D721Med (cell line): ENCODE data around the gene B3GLCT.
"Not testable (repeated sequence)": the region's sequence is repeated elsewhere in the genome, so short reads cannot be mapped to it uniquely, and the experiment has no call there.

ENCODE experiments used
- DNase-seq: peaks from one replicate; pipeline ENCODE4 v3.0.0; 2011; ENCODE audit warnings: low spot score; ENCODE audit not compliant: insufficient read length
- FAIRE-seq: peaks from 2 replicates; lab custom pipeline; 2011; peaks lifted over from hg19 to GRCh38; lab: Jason Lieb, UNC
- CTCF ChIP-seq: IDR thresholded peaks from 2 replicates; pipeline ENCODE4 v1.5.1; 2012; ENCODE audit warnings: mild to moderate bottlenecking, control low read depth; ENCODE audit not compliant: insufficient read depth; ENCODE audit errors: missing control alignments

Gene B3GLCT

DNA sequence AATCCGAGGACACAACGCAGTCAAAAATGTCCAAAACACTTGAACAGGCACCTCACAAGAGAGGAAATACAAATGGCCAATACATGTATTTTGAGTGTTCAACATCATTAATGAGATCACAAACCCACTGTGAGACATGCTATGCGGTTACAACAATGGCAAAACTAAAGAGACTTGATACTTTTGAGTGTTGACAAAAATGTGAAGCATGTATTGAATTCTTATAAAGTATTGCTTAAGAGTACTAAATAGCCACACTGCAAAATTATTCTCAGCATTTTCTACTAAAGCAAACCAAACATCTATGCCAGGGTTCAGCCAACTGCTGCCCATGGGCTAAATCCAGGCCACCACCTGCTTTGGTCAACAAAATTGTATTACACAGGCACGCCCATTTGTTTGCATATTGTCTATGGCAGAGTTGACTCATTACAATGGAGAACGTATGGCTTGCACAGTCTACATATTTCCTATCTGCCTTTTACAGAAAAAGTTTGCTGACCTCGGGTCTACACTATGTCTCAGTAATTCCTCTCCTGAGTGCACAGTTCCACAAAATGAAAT is 135.3 kb downstream of the B3GLCT start:
- FAIRE-seq (no peak), DNase-seq (no peak)
- TF ChIP-seq CTCF, result no peak

DNA sequence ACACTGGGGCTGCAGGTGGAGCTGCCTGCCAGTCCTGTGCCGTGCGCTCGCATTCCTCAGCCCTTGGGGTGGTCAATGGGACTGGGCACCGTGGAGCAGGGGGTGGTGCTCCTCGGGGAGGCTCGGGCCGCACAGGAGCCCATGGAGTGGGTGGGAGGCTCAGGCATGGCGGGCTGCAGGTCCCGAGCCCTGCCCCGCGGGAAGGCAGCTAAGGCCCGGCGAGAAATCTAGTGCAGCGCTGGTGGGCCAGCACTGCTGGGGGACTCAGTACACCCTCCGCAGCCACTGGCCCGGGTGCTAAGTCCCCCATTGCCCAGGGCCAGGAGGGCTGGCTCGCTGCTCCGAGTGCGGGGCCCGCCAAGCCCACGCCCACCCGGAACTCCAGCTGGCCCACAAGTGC is 139.8 kb downstream of the B3GLCT start:
- FAIRE-seq, result not testable (repeated sequence)

DNA sequence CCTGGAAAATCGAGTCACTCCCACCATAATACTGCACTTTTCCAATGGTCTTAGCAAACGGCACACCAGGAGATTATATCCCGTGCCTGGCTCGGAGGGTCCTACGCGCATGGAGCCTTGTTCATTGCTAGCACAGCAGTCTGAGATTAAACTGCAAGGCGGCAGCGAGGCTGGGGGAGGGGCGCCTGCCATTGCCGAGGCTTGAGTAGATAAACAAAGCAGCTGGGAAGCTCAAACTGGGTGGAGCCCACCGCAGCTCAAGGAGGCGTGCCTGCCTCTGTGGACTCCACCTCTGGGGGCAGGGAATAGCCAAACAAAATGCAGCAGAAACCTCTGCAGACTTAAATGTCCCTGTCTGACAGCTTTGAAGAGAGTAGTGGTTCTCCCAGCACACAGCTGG is 141.1 kb downstream of the B3GLCT start:
- not testable (repeated sequence) for FAIRE-seq, DNase-seq

More for the DNA sequence above, 139.8 kb downstream of the B3GLCT start:
- not testable (repeated sequence) for DNase-seq

DNA sequence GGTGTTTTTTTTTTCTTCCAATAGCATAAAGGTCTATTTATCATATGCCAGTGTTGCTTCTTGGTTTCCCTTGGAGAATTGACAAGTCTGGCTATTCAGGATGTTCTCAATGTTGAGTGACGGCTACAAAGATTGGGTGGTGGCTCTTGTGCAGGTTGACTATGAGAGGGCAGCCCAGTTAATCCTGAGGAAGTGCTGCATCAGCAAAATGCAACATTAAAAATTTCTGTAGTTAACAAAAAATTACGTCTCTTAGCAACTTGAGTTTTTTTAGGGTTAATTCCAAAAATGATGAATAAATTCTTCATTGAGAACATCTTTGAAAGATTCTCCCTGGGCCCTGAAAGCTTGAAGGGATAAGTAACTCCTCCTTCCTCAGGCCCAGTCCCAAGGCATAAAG is 147.1 kb downstream of the B3GLCT start:
- TF ChIP-seq CTCF, result no peak

GRCh38 chr13:31349156-31349555 is 149.4 kb downstream of the B3GLCT start:
- TF ChIP-seq CTCF, result no peak
- FAIRE-seq (no peak), DNase-seq (no peak)

More for the DNA sequence above, 147.1 kb downstream of the B3GLCT start:
- DNase-seq (no peak), FAIRE-seq (no peak)

DNA sequence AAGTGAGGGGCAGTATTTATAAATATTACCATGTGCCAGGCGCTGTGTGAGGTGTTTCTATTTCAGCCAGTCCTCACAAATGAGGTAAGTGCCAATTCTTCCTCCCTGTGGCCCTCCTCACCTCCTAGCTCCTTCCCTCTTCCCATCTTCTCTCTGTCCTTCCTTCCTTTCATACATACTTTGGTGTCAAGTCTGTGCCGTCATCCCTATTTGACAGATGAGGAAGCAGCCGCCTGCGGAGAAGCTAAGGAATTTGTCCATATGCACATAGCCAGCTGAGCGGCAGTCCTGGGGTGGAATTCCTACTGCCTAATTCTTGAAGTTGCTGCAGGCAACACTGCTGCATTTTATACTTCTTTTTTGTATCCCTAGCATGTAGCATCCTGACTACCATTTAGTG is 150.8 kb downstream of the B3GLCT start:
- TF ChIP-seq CTCF, result no peak
- no peak for FAIRE-seq
- DNase-seq, result no peak

GRCh38 chr13:31351376-31351775 is 151.6 kb downstream of the B3GLCT start:
- FAIRE-seq (no peak), DNase-seq (no peak)
- TF ChIP-seq CTCF, result no peak

GRCh38 chr13:31352467-31352866 is 152.7 kb downstream of the B3GLCT start:
- FAIRE-seq (no peak), DNase-seq (no peak)

More at GRCh38 chr13:31352467-31352866, 152.7 kb downstream of the B3GLCT start:
- TF ChIP-seq CTCF, result no peak
